Loucy (cell line): ENCODE results near the gene CHST6.

Source experiments
- H2AFZ ChIP-seq: fragments of 200-600 bp; sonication (generic); 2 replicates; pipeline ENCODE4 v1.6.0; 2016; ENCODE audit warnings: antibody characterized with exemption, mild to moderate bottlenecking, low read length, moderate library complexity
- H3F3A ChIP-seq: fragments of 200-600 bp; 2 replicates; pipeline ENCODE4 v1.6.0; 2016; ENCODE audit warnings: antibody characterized with exemption, low read depth, mild to moderate bottlenecking
- H3K27me3 ChIP-seq: fragments of 200-600 bp; sonication (generic); 2 replicates; pipeline ENCODE4 v1.6.1; 2014; ENCODE audit warnings: low read length, mild to moderate bottlenecking; ENCODE audit not compliant: insufficient read depth, poor library complexity, severe bottlenecking
- H3K36me3 ChIP-seq: fragments of 200-600 bp; sonication (generic); 2 replicates; pipeline ENCODE4 v1.6.1; 2016; ENCODE audit warnings: low read length; ENCODE audit not compliant: insufficient read depth
- H3K4me1 ChIP-seq: fragments of 200-600 bp; sonication (generic); 2 replicates; pipeline ENCODE4 v1.5.1; 2014; ENCODE audit warnings: low read length, mild to moderate bottlenecking; ENCODE audit not compliant: insufficient read depth, poor library complexity, severe bottlenecking
- H3K4me2 ChIP-seq: fragments of 200-600 bp; sonication (generic); 2 replicates; pipeline ENCODE4 v1.6.0; 2014; ENCODE audit warnings: antibody characterized with exemption, low read length, low read depth, mild to moderate bottlenecking; ENCODE audit not compliant: poor library complexity, severe bottlenecking
- H3K4me3 ChIP-seq: fragments of 200-600 bp; sonication (generic); 2 replicates; pipeline ENCODE4 v1.5.1; 2014; ENCODE audit warnings: low read length, mild to moderate bottlenecking, mixed read lengths; ENCODE audit not compliant: poor library complexity, severe bottlenecking
- H3K79me2 ChIP-seq: fragments of 200-600 bp; sonication (generic); 2 replicates; pipeline ENCODE4 v1.6.1; 2014; ENCODE audit warnings: low read length; ENCODE audit not compliant: insufficient read depth
- H3K9ac ChIP-seq: fragments of 200-600 bp; sonication (generic); 2 replicates; pipeline ENCODE4 v1.6.0; 2014; ENCODE audit warnings: mild to moderate bottlenecking, low read depth, low read length, moderate library complexity; ENCODE audit not compliant: poor library complexity, severe bottlenecking
- H3K9me2 ChIP-seq: fragments of 200-600 bp; sonication (generic); replicated peaks from 2 replicates; pipeline ENCODE4 v1.6.1; 2016; ENCODE audit warnings: low read depth, low read length, mixed read lengths
- H3K9me3 ChIP-seq: fragments of 200-600 bp; sonication (generic); 2 replicates; pipeline ENCODE4 v1.6.1; 2014; ENCODE audit warnings: mild to moderate bottlenecking, antibody characterized with exemption, low read length, low read depth; ENCODE audit not compliant: insufficient read depth
- H4K20me1 ChIP-seq: fragments of 200-600 bp; sonication (generic); 2 replicates; pipeline ENCODE4 v1.6.0; 2014; ENCODE audit warnings: antibody characterized with exemption, low read length, mild to moderate bottlenecking; ENCODE audit not compliant: insufficient read depth, poor library complexity, severe bottlenecking
- EZH2phosphoT487 ChIP-seq: fragments of 200-600 bp; IDR thresholded peaks from 2 replicates; pipeline ENCODE4 v1.6.1; 2018; ENCODE audit warnings: antibody characterized with exemption, mild to moderate bottlenecking, moderate library complexity, borderline replicate concordance
- TF ChIP-seq, protein P1 (sequence below): fragments of 200-600 bp; sonication (generic); conservative IDR thresholded peaks from 2 replicates; pipeline ENCODE4 v1.5.1; 2014; ENCODE audit warnings: mild to moderate bottlenecking, antibody characterized with exemption, low read length

Gene CHST6

DNA sequence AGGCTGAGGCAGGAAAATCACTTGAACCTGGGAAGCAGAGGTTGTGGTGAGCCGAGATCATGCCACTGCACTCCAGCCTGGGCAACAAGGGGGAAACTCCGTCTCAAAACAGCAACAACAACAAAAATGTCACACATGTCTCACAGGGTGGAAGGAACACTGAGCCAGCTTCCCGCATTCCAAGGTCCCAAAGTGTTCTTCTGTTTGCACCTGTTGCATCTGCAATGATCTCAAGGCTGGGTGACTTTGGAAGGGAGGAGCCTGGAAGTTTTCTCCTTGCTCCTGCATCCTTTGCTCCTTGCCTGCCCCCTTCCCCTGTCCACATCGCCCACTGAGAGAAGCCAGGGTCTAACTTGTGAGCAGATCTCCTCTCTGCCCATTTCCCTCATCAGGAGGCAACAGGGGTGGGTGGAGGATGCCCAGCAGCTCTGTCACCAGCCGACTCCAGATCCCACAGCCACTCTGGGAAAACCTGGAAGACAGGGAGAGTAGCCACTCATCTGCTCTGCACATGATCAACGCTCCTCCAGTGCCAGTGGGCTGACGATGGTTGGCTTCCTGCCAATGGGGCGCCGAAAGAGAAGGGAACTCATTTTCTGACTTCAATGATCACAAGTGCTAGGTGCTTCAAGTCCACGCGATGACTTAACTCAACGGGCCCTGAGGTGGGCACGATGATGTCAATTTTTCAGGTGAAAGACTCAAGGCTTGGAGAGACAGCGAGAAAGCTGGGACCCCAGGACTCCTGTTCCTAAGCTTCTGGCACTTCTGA, 12.6 kb downstream of the CHST6 start:
- H3K9me2 ChIP-seq: no peaks in the 10 kb centered on the region
- H2AFZ ChIP-seq: no peak overlapping the region
- H3K36me3 ChIP-seq: no peaks in the 10 kb centered on the region
- H3K79me2 ChIP-seq: no peaks in the 10 kb centered on the region
- no peaks in the 10 kb centered on the region for H3K27me3 ChIP-seq
- no peaks in the 10 kb centered on the region for H4K20me1 ChIP-seq
- H3K4me2 ChIP-seq: no peak overlapping the region
- no peak overlapping the region for H3K9ac ChIP-seq
- H3F3A ChIP-seq: no peaks in the 10 kb centered on the region
- H3K4me1 ChIP-seq: no peaks in the 10 kb centered on the region
- no peaks in the 10 kb centered on the region for H3K9me3 ChIP-seq
- no peak overlapping the region for H3K4me3 ChIP-seq
- TF ChIP-seq EZH2phosphoT487: no peak
- TF ChIP-seq, protein P1, sequence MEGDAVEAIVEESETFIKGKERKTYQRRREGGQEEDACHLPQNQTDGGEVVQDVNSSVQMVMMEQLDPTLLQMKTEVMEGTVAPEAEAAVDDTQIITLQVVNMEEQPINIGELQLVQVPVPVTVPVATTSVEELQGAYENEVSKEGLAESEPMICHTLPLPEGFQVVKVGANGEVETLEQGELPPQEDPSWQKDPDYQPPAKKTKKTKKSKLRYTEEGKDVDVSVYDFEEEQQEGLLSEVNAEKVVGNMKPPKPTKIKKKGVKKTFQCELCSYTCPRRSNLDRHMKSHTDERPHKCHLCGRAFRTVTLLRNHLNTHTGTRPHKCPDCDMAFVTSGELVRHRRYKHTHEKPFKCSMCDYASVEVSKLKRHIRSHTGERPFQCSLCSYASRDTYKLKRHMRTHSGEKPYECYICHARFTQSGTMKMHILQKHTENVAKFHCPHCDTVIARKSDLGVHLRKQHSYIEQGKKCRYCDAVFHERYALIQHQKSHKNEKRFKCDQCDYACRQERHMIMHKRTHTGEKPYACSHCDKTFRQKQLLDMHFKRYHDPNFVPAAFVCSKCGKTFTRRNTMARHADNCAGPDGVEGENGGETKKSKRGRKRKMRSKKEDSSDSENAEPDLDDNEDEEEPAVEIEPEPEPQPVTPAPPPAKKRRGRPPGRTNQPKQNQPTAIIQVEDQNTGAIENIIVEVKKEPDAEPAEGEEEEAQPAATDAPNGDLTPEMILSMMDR: no peak

- Histone ChIP-seq H3K9ac (no peak overlapping the region), H3K27me3 (no peaks in the 10 kb centered on the region), H3K36me3 (no peaks in the 10 kb centered on the region), H3K4me1 (no peaks in the 10 kb centered on the region), H3K4me3 (no peak overlapping the region), H3K9me3 (no peaks in the 10 kb centered on the region), H3K4me2 (no peak overlapping the region), H3F3A (no peaks in the 10 kb centered on the region), H3K79me2 (no peaks in the 10 kb centered on the region), H4K20me1 (no peaks in the 10 kb centered on the region), H3K9me2 (no peaks in the 10 kb centered on the region), H2AFZ (no peak overlapping the region)
- TF ChIP-seq, protein P1: no peak
- TF ChIP-seq EZH2phosphoT487: no peak
Measured at GRCh38 chr16:75481475-75481874, 13.8 kb downstream of the CHST6 start.

DNA sequence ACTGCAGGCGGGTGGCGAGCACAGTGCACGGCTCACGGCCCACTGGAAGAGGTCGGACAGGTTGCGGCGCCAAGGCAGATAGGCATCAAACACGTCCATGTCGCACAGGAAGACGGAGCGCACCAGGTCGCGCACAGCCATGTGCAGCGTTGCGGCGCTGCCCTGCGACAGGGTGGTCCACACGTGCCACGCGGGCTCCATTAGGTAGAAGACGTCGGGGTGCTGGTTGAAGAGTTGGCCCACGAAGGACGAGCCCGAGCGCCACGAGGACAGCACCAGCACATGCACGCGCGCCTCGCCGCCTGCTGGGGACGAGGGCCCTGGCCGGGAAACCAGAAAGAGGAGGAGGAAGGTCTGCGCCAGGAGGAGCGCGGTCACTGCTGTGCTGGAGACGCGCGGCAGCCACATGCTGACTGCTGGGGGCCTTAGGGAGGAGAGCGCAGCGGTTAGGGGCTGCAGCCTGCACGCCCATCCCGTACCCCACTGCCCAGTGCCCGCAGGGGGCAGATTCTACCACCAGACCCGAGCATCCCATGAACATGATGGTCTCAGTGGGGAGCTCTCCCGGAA, 15.7 kb downstream of the CHST6 start:
- Histone ChIP-seq H2AFZ (no peak overlapping the region), H3K27me3 (no peaks in the 10 kb centered on the region), H3K4me1 (no peaks in the 10 kb centered on the region), H3K79me2 (no peaks in the 10 kb centered on the region), H4K20me1 (no peaks in the 10 kb centered on the region), H3K4me2 (no peak overlapping the region), H3F3A (no peaks in the 10 kb centered on the region), H3K9me2 (no peaks in the 10 kb centered on the region), H3K4me3 (no peak overlapping the region), H3K9ac (no peak overlapping the region), H3K9me3 (no peaks in the 10 kb centered on the region), H3K36me3 (no peaks in the 10 kb centered on the region)
- TF ChIP-seq, protein P1: no peak
- no peak for TF ChIP-seq EZH2phosphoT487
